GM06990 (cell line): Measurements from ENCODE around the gene ZP1.

ENCODE experiments used
- DNase-seq: peaks from one replicate; pipeline ENCODE4 v3.0.0-alpha.2; 2011; ENCODE audit not compliant: insufficient read length; ENCODE audit errors: extremely low read depth
- H3K27me3 ChIP-seq: replicated peaks from 2 replicates; pipeline ENCODE4 v1.6.0; 2011; ENCODE audit warnings: low read length; ENCODE audit not compliant: control insufficient read depth, insufficient read depth
- H3K36me3 ChIP-seq: 2 replicates; pipeline ENCODE4 v1.5.1; 2011; ENCODE audit warnings: low read length; ENCODE audit not compliant: control insufficient read depth, insufficient read depth
- H3K4me3 ChIP-seq: replicated peaks from 2 replicates; pipeline ENCODE4 v1.5.1; 2011; ENCODE audit warnings: low read depth, mild to moderate bottlenecking, control low read depth, low read length
- TF ChIP-seq, protein P1 (sequence below): IDR thresholded peaks from 2 replicates; pipeline ENCODE4 v1.5.1; 2011; ENCODE audit warnings: low read length, control low read depth, mild to moderate bottlenecking, inconsistent platforms; ENCODE audit not compliant: insufficient read depth, poor library complexity, severe bottlenecking

The ZP1 gene

DNA sequence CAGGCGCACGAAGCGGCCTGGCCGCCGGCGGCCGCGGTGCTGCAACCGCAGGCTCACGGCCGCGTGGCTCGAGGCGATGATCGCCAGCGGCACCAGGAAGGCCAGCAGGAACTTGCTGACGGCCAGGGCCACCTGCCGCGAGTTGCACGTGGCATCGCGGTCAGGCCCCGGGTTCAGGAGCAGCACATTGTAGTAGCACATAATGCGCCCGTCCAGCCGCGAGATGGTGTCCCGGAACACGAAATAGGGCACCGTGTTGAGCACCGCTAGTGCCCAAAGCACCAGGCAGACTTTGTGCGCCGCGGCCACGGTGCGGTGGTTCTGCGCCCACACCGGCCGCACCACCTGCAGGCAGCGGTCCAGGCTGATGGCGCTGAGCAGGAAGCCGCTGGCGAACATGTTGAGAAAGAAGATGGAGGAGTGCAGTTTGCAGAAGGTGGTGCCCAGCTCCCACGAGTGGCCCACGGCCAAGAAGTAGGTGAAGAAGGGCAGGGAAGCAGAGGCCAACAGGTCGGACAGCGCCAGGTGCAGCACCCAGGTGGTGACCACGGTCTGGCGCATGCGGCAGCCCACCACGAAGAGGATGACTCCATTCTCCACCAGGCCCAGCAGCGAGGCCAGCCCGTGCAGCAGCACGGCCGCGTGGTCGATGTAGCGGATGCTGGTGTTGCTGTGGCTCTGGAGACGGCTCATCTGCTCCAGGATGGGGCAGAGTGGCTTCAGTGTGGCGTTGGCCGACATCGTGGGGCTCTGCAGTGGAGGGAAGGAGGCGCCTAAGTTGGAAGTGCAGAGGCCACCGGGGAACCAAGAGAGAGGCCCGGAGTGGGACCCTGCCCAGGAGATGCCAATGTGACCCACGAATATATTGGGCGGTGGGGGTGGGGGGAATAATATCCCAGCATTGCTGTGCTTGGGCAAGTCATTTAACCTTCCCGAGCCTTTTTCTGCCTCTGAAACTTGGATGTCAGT lies 14.1 kb upstream of the ZP1 start:
- Histone ChIP-seq H3K27me3 (no peaks in the 10 kb centered on the region), H3K4me3 (no peak overlapping the region), H3K36me3 (peaks cover 20% of the 10 kb centered on the region)
- TF ChIP-seq, protein P1, sequence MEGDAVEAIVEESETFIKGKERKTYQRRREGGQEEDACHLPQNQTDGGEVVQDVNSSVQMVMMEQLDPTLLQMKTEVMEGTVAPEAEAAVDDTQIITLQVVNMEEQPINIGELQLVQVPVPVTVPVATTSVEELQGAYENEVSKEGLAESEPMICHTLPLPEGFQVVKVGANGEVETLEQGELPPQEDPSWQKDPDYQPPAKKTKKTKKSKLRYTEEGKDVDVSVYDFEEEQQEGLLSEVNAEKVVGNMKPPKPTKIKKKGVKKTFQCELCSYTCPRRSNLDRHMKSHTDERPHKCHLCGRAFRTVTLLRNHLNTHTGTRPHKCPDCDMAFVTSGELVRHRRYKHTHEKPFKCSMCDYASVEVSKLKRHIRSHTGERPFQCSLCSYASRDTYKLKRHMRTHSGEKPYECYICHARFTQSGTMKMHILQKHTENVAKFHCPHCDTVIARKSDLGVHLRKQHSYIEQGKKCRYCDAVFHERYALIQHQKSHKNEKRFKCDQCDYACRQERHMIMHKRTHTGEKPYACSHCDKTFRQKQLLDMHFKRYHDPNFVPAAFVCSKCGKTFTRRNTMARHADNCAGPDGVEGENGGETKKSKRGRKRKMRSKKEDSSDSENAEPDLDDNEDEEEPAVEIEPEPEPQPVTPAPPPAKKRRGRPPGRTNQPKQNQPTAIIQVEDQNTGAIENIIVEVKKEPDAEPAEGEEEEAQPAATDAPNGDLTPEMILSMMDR, result no peak
- no peak for DNase-seq

DNA sequence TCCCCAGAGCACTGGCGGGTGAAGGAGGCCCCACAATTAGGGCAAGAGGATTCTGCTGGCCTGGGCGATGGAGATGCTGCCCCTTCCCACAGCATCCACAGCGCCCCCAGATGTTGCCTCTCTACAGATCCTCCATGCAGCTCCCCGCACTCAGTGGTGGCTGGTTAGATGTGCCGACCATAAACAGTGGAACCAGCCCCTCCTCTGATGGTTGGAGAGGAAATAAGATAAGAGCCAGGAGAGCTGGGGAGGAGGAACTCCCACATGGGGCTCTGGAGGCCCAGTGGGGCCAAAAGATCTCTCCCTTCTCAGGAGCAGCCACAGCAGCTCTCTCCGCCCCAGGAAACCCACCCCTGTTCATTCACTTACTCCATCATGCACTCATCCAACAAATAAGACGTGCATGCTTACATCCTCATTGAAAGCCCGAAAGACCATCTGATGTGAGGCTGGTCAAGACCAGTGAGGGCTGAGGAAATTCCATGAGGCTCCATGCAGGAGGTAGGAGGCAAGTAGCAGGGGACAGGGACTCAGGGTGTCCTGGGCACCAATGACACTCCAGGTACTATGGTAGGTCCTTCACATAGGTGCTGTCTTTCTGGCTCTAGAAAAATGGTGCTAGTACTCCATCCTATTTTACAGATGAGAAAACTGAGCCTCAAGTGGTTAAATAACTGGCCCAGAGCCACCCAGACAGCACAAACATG lies 13.0 kb upstream of the ZP1 start:
- no peak overlapping the region for H3K4me3 ChIP-seq
- DNase-seq, result no peak
- TF ChIP-seq, protein P1, result no peak
- H3K27me3 ChIP-seq, result no peaks in the 10 kb centered on the region
- peaks cover 17% of the 10 kb centered on the region for H3K36me3 ChIP-seq

DNA sequence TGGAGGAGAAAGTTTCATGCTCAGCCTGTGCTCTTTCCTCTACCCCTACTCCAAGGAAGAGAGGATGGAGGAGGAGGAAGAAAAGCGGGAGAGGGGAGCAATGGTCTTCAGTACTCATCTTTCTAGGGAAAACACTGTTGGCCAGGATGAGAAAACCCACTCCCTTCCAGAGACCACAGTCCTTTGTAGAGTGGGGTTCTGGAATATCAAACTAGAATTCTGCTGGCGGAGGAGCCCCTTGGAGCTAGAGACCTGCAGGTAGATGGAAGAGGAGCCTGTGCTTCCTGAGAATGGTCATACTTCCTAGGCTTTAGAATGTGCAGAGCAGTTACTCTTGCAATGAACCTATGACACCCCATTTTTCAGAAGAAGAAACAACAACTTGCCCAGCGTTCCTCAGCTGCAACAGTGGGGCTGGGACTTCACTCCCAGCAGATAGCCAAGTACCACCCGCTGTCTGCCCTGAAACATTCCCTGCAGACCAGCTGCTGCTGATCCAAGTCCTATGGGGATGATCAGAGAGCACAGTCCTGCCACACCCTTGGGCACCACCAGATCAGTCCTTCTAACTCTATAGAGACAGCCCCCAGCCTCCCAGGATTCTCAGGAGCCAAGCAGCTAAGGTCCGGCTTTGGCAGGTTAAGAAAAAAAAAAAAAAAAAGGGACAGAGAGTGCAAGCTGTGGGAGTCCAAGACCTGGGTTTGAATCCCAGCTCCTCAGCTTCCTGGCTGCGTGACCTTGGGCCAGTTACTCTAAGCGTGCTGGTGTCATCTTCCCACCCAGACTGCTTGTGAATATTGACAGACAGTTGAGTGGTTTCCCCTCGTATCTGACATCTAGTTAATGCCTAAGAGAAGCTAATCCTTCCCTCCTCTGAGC lies 12.3 kb upstream of the ZP1 start:
- Histone ChIP-seq H3K36me3 (peaks cover 10% of the 10 kb centered on the region), H3K27me3 (no peaks in the 10 kb centered on the region)
- TF ChIP-seq, protein P1, result no peak

DNA sequence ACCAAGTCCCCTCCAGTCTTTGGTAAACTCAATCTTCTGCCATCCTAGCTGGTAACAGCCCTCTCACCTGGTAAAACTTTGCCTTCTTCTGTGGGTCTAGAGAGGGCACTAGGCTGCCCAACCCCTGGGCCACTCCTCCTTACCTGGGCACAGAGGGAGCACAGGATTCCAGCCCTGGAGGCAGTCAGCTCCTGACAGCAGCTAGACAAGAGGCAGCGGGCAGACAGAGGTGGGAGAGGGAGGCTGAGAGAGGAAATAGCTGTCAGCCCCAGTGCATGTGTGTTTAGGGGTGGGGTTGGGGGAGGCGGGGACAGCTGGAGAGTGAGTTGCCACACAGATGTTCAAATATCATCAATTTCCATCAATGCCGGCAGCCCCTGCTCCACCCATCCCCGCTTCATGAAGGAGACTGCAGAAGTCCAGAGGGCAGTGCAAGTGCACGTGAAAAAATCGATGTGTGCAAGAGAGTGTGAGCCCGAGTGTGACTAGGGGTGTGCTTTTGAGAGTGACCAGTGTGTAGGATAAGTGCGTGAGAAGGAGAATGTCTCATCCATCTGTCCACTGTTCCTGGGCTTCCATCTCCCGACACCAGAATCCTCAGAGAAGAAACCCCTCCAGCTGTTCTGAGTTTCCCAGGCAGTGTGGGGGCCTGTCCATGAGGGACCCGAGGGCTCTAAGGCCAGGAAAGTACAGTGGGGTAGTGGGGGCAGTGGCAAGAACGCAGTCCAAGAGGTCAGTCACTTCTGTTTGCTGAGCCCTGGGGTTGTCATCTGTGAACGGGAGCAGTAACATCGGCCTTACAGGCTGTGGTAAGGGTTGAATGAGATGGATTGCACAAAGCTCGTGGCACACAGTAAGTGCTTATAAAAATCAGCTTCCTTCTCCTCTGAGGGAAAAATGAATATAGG lies 11.4 kb upstream of the ZP1 start, which contains the start of gene PTGDR2:
Gene PTGDR2 (minus strand): TSS at position 225 of the 908 bp plus-strand sequence. CDS start 2,228 bp downstream, outside the sequence.
- Histone ChIP-seq H3K36me3 (peaks cover 7% of the 10 kb centered on the region), H3K4me3 (no peak within 1 kb of the TSS), H3K27me3 (no peaks in the 10 kb centered on the region)
- TF ChIP-seq, protein P1, result no peak
- DNase-seq, result no peak

More for the DNA sequence above, 12.3 kb upstream of the ZP1 start:
- DNase-seq, result no peak
- H3K4me3 ChIP-seq, result no peak overlapping the region
